ENCODE data around the gene PRMT3. TPM values are rescaled to one million over a fixed set of nuclear protein-coding genes. Genes with fewer than 3 reads are reported as not detected.
"Not testable (repeated sequence)": the region's sequence is repeated elsewhere in the genome, so short reads cannot be mapped to it uniquely, and the experiment has no call there.

Gene PRMT3
- total RNA-seq, 1 experiment from 2014 or later: 22.8 TPM

GRCh38 chr11:20535271-20535881 is 147.9 kb downstream of the PRMT3 start:
- Histone ChIP-seq H3K4me1 (replicated peaks) (no peaks in the 10 kb centered on the region), H3K36me3 (no peaks in the 10 kb centered on the region), H3K4me3 (no peak overlapping the region), H3K27me3 (replicated peaks) (peaks cover 4% of the 10 kb centered on the region; the same call in 1 of the 2 replicates), H3K9me3 (replicated peaks) (no peaks in the 10 kb centered on the region), H3K27ac (no peak overlapping the region)
- DNase-seq (ENCODE audit: low read depth in 1 of 2, low spot score in 2 of 2): no peak

DNA sequence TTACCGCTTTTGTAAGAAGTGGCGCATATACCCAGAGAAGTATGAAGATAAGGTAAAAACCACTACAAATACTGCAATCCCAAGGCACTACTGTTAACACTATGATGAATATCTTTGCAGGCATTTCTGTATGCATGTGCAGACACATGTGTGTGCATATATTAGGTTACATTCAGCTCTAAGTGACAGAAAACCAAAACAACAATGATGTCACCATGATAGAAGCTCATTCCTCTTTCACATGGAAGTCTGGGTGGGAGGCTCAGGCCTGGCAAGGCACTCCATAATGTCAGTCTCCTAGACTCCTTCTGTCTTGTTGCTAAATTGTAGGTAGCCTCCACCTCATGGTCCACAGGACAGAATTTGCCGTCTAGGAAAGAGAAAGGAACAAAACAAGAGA is 148.8 kb downstream of the PRMT3 start:
- H3K36me3 ChIP-seq: no peaks in the 10 kb centered on the region
- peaks cover 4% of the 10 kb centered on the region; the same call in 1 of the 2 replicates for H3K27me3 ChIP-seq (replicated peaks)
- no peak for DNase-seq (ENCODE audit: low read depth in 1 of 2, low spot score in 2 of 2)
- no peaks in the 10 kb centered on the region for H3K9me3 ChIP-seq (replicated peaks)
- no peak overlapping the region for H3K27ac ChIP-seq
- H3K4me1 ChIP-seq (replicated peaks): no peaks in the 10 kb centered on the region
- H3K4me3 ChIP-seq: no peak overlapping the region

DNA sequence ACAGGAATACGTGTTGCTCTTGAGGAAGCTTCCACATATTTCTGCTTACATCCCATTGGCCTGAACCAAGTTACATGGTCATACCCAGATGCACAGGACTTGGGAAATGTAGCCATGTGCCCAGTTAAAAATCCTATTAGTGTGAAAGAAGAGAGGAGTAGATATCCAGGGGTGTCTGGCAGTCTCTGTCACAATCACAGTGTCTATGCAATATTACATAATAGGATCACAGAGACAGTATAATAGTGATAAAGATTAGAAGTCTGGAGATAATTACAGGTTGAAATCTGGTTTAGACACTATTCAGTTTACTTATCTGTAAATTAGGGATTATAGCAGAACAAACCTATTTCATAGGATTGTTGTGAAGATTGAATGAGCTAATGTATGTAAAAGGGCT is 149.3 kb downstream of the PRMT3 start:
- no peak for DNase-seq (ENCODE audit: low read depth in 1 of 2, low spot score in 2 of 2)
- Histone ChIP-seq H3K27ac (no peak overlapping the region), H3K27me3 (replicated peaks) (peaks cover 4% of the 10 kb centered on the region; the same call in 1 of the 2 replicates), H3K9me3 (replicated peaks) (no peaks in the 10 kb centered on the region), H3K4me1 (replicated peaks) (no peaks in the 10 kb centered on the region), H3K4me3 (no peak overlapping the region), H3K36me3 (no peaks in the 10 kb centered on the region)

DNA sequence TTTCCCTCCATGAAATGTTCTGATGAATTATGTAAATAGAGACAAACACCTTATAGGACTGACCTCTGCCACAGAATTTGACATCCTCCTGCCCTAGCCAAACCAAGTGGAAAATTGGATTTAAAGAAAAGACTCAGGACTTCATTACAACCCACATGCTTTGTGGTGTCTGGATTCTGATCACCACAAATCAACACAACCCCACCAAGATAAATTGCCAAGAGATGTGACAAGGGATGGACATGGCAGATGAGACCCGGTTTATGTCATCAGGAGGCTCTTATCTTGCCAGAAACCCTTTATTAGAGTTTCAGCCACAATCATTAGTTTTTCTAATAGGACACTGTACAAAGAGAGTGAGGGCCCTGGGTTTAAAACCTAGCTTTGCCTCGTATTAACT is 154.0 kb downstream of the PRMT3 start:
- DNase-seq (ENCODE audit: low read depth in 1 of 2, low spot score in 2 of 2): no peak
- no peak overlapping the region for H3K27ac ChIP-seq

DNA sequence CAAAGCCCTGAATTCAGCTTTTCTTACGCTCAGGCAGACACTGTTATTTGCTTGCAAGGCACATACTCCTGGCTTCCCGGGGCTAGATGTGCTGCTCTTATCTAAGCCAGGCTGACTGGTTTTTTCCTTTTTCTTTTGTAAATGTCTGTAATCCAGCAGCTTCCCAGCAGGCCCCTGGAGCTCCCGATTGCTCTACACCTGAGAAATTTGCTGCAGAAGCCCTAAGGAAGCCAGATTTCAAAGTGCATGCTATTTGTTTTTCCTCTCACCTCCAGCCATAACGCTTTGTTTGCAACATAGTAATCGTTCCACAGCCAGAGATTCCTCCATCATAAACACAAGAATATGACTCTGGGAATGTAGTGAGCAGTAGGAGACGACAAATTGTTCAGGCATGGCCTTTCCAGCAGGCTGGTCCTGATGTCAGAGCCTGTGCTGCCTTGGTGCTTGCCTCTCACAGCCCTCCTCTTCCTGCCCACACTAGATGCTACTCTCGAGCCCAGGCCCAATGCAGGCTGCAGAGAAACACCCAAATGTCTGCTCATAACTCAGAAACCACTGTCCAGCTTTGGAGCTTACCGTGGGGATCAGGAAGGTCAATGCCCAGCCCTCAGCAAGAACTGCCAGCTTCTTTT is 157.2 kb downstream of the PRMT3 start:
- no peaks in the 10 kb centered on the region for H3K9me3 ChIP-seq (replicated peaks)
- DNase-seq (ENCODE audit: low read depth in 1 of 2, low spot score in 2 of 2): no peak
- no peak overlapping the region for H3K4me3 ChIP-seq
- no peaks in the 10 kb centered on the region for H3K4me1 ChIP-seq (replicated peaks)
- no peak overlapping the region for H3K27ac ChIP-seq
- no peaks in the 10 kb centered on the region for H3K36me3 ChIP-seq
- no peaks in the 10 kb centered on the region; the same call in 1 of the 2 replicates for H3K27me3 ChIP-seq (replicated peaks)

More for the DNA sequence above, 154.0 kb downstream of the PRMT3 start:
- Histone ChIP-seq H3K4me1 (replicated peaks) (no peaks in the 10 kb centered on the region), H3K9me3 (replicated peaks) (no peaks in the 10 kb centered on the region), H3K36me3 (no peaks in the 10 kb centered on the region), H3K4me3 (no peak overlapping the region), H3K27me3 (replicated peaks) (no peaks in the 10 kb centered on the region; the same call in 1 of the 2 replicates)

- Histone ChIP-seq H3K27me3 (replicated peaks) (no peaks in the 10 kb centered on the region; the same call in 1 of the 2 replicates), H3K4me1 (replicated peaks) (no peaks in the 10 kb centered on the region), H3K9me3 (replicated peaks) (no peaks in the 10 kb centered on the region), H3K4me3 (no peak overlapping the region), H3K36me3 (no peaks in the 10 kb centered on the region), H3K27ac (no peak overlapping the region)
- DNase-seq (ENCODE audit: low read depth in 1 of 2, low spot score in 2 of 2): no peak
Measured at GRCh38 chr11:20547411-20547810, 159.9 kb downstream of the PRMT3 start.

- DNase-seq (ENCODE audit: low read depth in 1 of 2, low spot score in 2 of 2): no peak
- no peaks in the 10 kb centered on the region for H3K4me1 ChIP-seq (replicated peaks)
- H3K9me3 ChIP-seq (replicated peaks): no peaks in the 10 kb centered on the region
- no peaks in the 10 kb centered on the region for H3K36me3 ChIP-seq
- no peaks in the 10 kb centered on the region for H3K27me3 ChIP-seq (replicated peaks)
- H3K27ac ChIP-seq: no peak overlapping the region
- H3K4me3 ChIP-seq: no peak overlapping the region
Measured at GRCh38 chr11:20551096-20551495, 163.6 kb downstream of the PRMT3 start.

DNA sequence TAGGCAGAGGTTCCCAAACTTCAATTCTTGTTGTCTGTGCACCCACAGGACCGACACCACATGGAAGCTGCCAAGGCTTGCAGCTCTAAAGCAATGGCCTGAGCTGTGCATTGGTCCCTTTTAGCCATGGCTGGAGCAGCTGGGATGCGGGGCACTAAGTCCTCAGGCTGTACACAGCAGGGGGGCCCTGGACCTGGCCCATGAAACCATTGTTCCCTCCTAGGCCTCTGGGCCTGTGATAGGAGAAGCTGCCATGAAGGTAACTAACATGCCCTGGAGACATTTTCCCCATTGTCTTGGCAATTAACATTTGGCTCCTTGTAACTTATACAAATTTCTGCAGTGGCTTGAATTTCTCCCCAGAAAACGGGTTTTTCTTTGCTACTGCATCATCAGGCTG is 168.3 kb downstream of the PRMT3 start:
- no peak for DNase-seq (ENCODE audit: low read depth in 1 of 2, low spot score in 2 of 2)
- Histone ChIP-seq H3K36me3 (no peaks in the 10 kb centered on the region), H3K4me1 (replicated peaks) (no peaks in the 10 kb centered on the region), H3K9me3 (replicated peaks) (no peaks in the 10 kb centered on the region), H3K27me3 (replicated peaks) (no peaks in the 10 kb centered on the region), H3K27ac (no peak overlapping the region), H3K4me3 (no peak overlapping the region)

DNA sequence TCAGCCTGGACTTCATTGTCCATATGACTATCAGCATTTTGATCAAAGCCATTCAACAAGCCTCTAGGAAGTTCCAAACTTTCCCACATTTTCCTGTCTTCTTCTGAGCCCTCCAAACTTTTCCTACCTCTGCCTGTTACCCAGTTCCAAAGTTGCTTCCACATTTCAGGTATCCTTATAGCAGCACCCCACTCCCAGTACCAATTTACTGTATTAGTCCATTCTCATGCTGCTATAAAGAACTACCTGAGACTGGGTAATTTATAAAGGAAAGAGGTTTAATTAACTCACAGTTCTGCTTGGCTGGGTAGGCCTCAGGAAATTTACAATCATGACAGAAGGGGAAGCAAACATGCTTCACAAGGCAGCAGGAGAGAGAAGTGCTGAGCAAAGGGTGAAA is 168.9 kb downstream of the PRMT3 start:
- H3K4me3 ChIP-seq; H3K27me3 ChIP-seq (replicated peaks); H3K9me3 ChIP-seq (replicated peaks); H3K36me3 ChIP-seq; H3K4me1 ChIP-seq (replicated peaks); H3K27ac ChIP-seq; DNase-seq (ENCODE audit: low read depth in 1 of 2, low spot score in 2 of 2): not testable (repeated sequence)

DNA sequence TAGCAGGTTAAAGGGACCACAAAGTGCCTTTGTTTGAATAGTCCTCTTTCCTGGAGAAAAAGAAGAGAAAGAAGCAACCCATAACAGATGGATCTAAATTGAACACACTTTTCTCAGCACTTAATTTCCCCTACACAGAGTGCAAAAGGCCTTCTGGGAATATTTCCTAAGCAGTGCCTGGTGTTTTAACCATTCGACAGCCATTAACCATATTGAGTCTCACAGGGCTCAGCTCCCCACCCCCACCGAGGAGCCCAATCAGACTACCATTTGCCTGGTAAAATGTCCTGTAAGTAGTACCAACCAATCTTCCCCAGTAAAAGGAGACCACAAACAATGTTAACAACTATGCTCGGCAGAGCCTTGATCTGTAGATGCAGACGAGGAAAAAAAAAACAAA is 171.2 kb downstream of the PRMT3 start:
- Histone ChIP-seq H3K4me1 (replicated peaks) (no peaks in the 10 kb centered on the region), H3K27me3 (replicated peaks) (no peaks in the 10 kb centered on the region), H3K4me3 (no peak overlapping the region), H3K36me3 (no peaks in the 10 kb centered on the region), H3K9me3 (replicated peaks) (no peaks in the 10 kb centered on the region), H3K27ac (no peak overlapping the region)
- no peak for DNase-seq (ENCODE audit: low read depth in 1 of 2, low spot score in 2 of 2)

Other genes with a start within 250 kb of the PRMT3 start
- gene DBX1, start 227.2 kb upstream of the PRMT3 start, total RNA-seq (2014; rRNA removed; shearing (Covaris generic)): not detected in 2 replicates
- gene HTATIP2, start 24.0 kb upstream of the PRMT3 start, total RNA-seq (2014; rRNA removed; shearing (Covaris generic)): 63.2 and 66.5 TPM in 2 replicates
- gene SLC6A5, start 211.9 kb downstream of the PRMT3 start, total RNA-seq (2014; rRNA removed; shearing (Covaris generic)): not detected in 2 replicates